ENCODE data around the gene SKA2. TPM values are rescaled to one million over a fixed set of nuclear protein-coding genes. Genes with fewer than 3 reads are reported as not detected.
A peak's percentile ranks its signal among the peaks of the same experiment; 100 is the strongest.
"Not testable (repeated sequence)": the region's sequence is repeated elsewhere in the genome, so short reads cannot be mapped to it uniquely, and the experiment has no call there.

The SKA2 gene
- total and polyA plus RNA-seq, 10 donors = 15.4 to 38.9 (median 24.6) TPM

- no peak for DNase-seq
- no peak overlapping the region for H3K4me3 ChIP-seq
- H3K27me3 ChIP-seq (replicated peaks in 1 of 7) = no peaks in the 10 kb centered on the region
- TF ChIP-seq, protein P1, sequence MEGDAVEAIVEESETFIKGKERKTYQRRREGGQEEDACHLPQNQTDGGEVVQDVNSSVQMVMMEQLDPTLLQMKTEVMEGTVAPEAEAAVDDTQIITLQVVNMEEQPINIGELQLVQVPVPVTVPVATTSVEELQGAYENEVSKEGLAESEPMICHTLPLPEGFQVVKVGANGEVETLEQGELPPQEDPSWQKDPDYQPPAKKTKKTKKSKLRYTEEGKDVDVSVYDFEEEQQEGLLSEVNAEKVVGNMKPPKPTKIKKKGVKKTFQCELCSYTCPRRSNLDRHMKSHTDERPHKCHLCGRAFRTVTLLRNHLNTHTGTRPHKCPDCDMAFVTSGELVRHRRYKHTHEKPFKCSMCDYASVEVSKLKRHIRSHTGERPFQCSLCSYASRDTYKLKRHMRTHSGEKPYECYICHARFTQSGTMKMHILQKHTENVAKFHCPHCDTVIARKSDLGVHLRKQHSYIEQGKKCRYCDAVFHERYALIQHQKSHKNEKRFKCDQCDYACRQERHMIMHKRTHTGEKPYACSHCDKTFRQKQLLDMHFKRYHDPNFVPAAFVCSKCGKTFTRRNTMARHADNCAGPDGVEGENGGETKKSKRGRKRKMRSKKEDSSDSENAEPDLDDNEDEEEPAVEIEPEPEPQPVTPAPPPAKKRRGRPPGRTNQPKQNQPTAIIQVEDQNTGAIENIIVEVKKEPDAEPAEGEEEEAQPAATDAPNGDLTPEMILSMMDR (IDR thresholded peaks at IDR 0.05 in 8 of 11, conservative IDR thresholded peaks at IDR 0.05 in 3 of 11) = no peak
- TF ChIP-seq POLR2AphosphoS5 (IDR thresholded peaks at IDR 0.05) = no peak
- TF ChIP-seq POLR2A (IDR thresholded peaks at IDR 0.05) = no peak
- no peak overlapping the region for H3K27ac ChIP-seq
- intact Hi-C loops (cut with DNase I; ENCODE audit: low total_unique reads) = no loop called here
- H3K9me3 ChIP-seq = peaks cover 0 to 6% (median 0%) of the 10 kb centered on the region in 8 donors
- H3K36me3 ChIP-seq = peaks cover 0 to 51% (median 6%) of the 10 kb centered on the region in 6 donors
- peaks cover 0 to 27% (median 10%) of the 10 kb centered on the region in 6 donors for H3K4me1 ChIP-seq
Measured at GRCh38 chr17:59097876-59098275, 57.1 kb downstream of the SKA2 start.

- WGBS, 5 donors = 90 to 98% (median 93%) methylated on average over 6 of the region's 6 CpGs
- no peak for TF ChIP-seq POLR2AphosphoS5 (IDR thresholded peaks at IDR 0.05)
- TF ChIP-seq, protein P1 (IDR thresholded peaks at IDR 0.05 in 8 of 11, conservative IDR thresholded peaks at IDR 0.05 in 3 of 11) = no peak
- TF ChIP-seq POLR2A (IDR thresholded peaks at IDR 0.05) = no peak
- no peak for DNase-seq
- Histone ChIP-seq H3K36me3 (peaks cover 0 to 36% (median 4%) of the 10 kb centered on the region in 6 donors), H3K4me3 (no peak overlapping the region), H3K9me3 (peaks cover 0 to 6% (median 0%) of the 10 kb centered on the region in 8 donors), H3K27ac (no peak overlapping the region), H3K4me1 (peaks cover 0 to 25% (median 8%) of the 10 kb centered on the region in 6 donors), H3K27me3 (replicated peaks in 1 of 7) (no peaks in the 10 kb centered on the region)
- intact Hi-C loops (cut with DNase I; ENCODE audit: low total_unique reads) = no loop called here
Measured at GRCh38 chr17:59094861-59095530, 60.0 kb downstream of the SKA2 start.

- Histone ChIP-seq H3K27ac (peak overlapping the region in 4 of 8 donors; percentile 2 to 55 (median 38)), H3K27me3 (replicated peaks in 1 of 7) (no peaks in the 10 kb centered on the region), H3K36me3 (peaks cover 0 to 37% (median 14%) of the 10 kb centered on the region in 6 donors), H3K4me3 (no peak overlapping the region), H3K4me1 (peaks cover 0 to 25% (median 8%) of the 10 kb centered on the region in 6 donors), H3K9me3 (peaks cover 0 to 6% (median 0%) of the 10 kb centered on the region in 8 donors)
- WGBS, 5 donors = 55 to 73% (median 62%) methylated on average over 8 of the region's 8 CpGs
- no peak for DNase-seq
- intact Hi-C loops (cut with DNase I; ENCODE audit: low total_unique reads) = no loop called here
- TF ChIP-seq POLR2AphosphoS5 (IDR thresholded peaks at IDR 0.05) (peak in 2 of 3 donors; percentile 14 to 50), POLR2A (IDR thresholded peaks at IDR 0.05) (no peak)
- TF ChIP-seq, protein P1 (IDR thresholded peaks at IDR 0.05 in 8 of 11, conservative IDR thresholded peaks at IDR 0.05 in 3 of 11) = no peak
Measured at GRCh38 chr17:59093702-59094231, 61.2 kb downstream of the SKA2 start.

DNA sequence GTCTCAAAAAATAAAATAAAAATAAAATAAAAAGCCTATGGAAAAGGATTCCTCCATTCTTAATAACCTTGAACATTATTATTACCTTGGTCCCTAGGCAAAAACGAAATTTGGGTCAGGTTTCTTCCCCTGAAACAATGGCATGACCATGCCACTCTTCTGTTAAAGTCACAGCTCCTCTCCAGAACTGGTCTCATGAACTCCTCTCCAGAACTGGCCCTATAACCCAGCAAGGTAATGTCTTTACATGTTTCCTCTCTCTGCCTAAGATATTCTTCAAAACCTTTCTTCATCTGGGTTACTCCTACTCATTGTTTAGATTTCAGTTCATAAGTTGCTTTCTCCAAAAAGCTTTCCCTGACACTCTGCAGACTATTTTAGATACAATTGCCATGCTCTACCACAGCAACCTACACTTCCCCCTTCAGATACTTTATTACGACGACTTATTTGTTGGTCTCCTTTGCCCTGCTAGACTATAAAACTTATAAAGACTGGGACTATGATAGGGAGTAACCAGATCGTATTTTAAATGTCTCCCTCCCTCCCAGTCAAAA, 61.8 kb downstream of the SKA2 start:
- no peak for DNase-seq
- intact Hi-C loops (cut with DNase I; ENCODE audit: low total_unique reads) = no loop called here
- H3K36me3 ChIP-seq = peaks cover 0 to 38% (median 19%) of the 10 kb centered on the region in 6 donors
- H3K27ac ChIP-seq = peak overlapping the region in 4 of 8 donors; percentile 2 to 55 (median 38)
- H3K27me3 ChIP-seq (replicated peaks in 1 of 7) = no peaks in the 10 kb centered on the region
- 66 to 88% (median 77%) methylated on average over 4 of the region's 4 CpGs for WGBS, 5 donors
- peaks cover 0 to 6% (median 0%) of the 10 kb centered on the region in 8 donors for H3K9me3 ChIP-seq
- no peak for TF ChIP-seq POLR2A (IDR thresholded peaks at IDR 0.05)
- TF ChIP-seq, protein P1 (IDR thresholded peaks at IDR 0.05 in 8 of 11, conservative IDR thresholded peaks at IDR 0.05 in 3 of 11) = no peak
- no peak for TF ChIP-seq POLR2AphosphoS5 (IDR thresholded peaks at IDR 0.05)
- H3K4me1 ChIP-seq = peaks cover 0 to 25% (median 8%) of the 10 kb centered on the region in 6 donors
- no peak overlapping the region for H3K4me3 ChIP-seq

- H3K9me3 ChIP-seq; intact Hi-C loops (cut with DNase I; ENCODE audit: low total_unique reads): not testable (repeated sequence)
Measured at GRCh38 chr17:59090593-59090992, 64.4 kb downstream of the SKA2 start.

More at GRCh38 chr17:59090593-59090992, 64.4 kb downstream of the SKA2 start:
- not testable (repeated sequence) for H3K27ac ChIP-seq; H3K27me3 ChIP-seq (replicated peaks in 1 of 7); DNase-seq; H3K4me3 ChIP-seq
- Histone ChIP-seq H3K4me1 (peaks cover 0 to 25% (median 8%) of the 10 kb centered on the region in 6 donors), H3K36me3 (peaks cover 0 to 54% (median 26%) of the 10 kb centered on the region in 6 donors)
- 94 to 98% (median 95%) methylated on average over 12 of the region's 12 CpGs for WGBS, 5 donors

All from spleen (tissue), 11 donors.